ENCODE data around the gene CHRNA1. TPM values are rescaled to one million over a fixed set of nuclear protein-coding genes. Genes with fewer than 3 reads are reported as not detected.

The CHRNA1 gene
- total and polyA plus RNA-seq, 2 of the 13 experiments (the other 11 are each of a cell fraction or from before 2014, with no cell fraction given), result not detected

- Histone ChIP-seq H3K27ac (ENCODE audit: extremely low read length, insufficient read depth, low read length) (no peak overlapping the region), H3K4me1 (ENCODE audit: insufficient read depth, low read length) (no peaks in the 10 kb centered on the region), H3K4me3 (replicated peaks in 1 of 3; ENCODE audit: insufficient read depth in 1 of 3, low read depth in 2 of 3, low read length in 3 of 3) (no peak overlapping the region), H3K4me2 (ENCODE audit: low read depth, low read length) (no peak overlapping the region), H3K36me3 (replicated peaks in 1 of 2; ENCODE audit: control insufficient read depth in 1 of 2, insufficient read depth in 2 of 2, low read length in 2 of 2) (no peaks in the 10 kb centered on the region), H3K9ac (ENCODE audit: insufficient read depth, low read depth, low read length) (no peak overlapping the region), H3K27me3 (ENCODE audit: control insufficient read depth in 1 of 2, insufficient read depth in 2 of 2, low read length in 2 of 2) (peaks cover 0 to 11% of the 10 kb centered on the region in 2 experiments; a peak in 1 of 5 replicates), H4K20me1 (ENCODE audit: insufficient read depth, low read length) (no peaks in the 10 kb centered on the region), H3K9me3 (ENCODE audit: low read length) (no peaks in the 10 kb centered on the region), H3K79me2 (ENCODE audit: insufficient read depth, low read length) (no peaks in the 10 kb centered on the region), H2AFZ (ENCODE audit: low read length) (no peak overlapping the region)
- no TSS peak for BruUV-seq (replicated peaks)
- 21% methylated on average over 5 of the region's 5 CpGs for WGBS (ENCODE audit: low lambda C conversion rate)
- FAIRE-seq, result no peak
- ATAC-seq, result no peak
- ChIA-PET CTCF (ENCODE audit: low intra/inter-chr PET ratio, low total read pairs) (no interaction called here), POLR2A (no interaction called here)
- intact Hi-C loops (cut with micrococcal nuclease; ENCODE audit: unreplicated experiment) (no loop called here), in situ Hi-C loops (cut with HindIII; ENCODE audit: extremely low pct_ligation_motif_present, low pct_unique_long_range_greater_than_20kb) (no loop called here)
- TF ChIP-seq SALL2 (CRISPR knock-in tag; IDR thresholded peaks at IDR 0.05), result no peak
- no peak for TF ChIP-seq POLR2G (IDR thresholded peaks at IDR 0.05; ENCODE audit: low read depth, low read length)
- no peak for TF ChIP-seq KLF11 (CRISPR knock-in tag; IDR thresholded peaks at IDR 0.05)
- TF ChIP-seq BRF2 (CRISPR knock-in tag; IDR thresholded peaks at IDR 0.05), result no peak
- TF ChIP-seq RORA (CRISPR knock-in tag; IDR thresholded peaks at IDR 0.05), result no peak
- no peak for TF ChIP-seq CBX2 (IDR thresholded peaks at IDR 0.05; ENCODE audit: low read depth, low read length)
- no peak for TF ChIP-seq CBX2 (CRISPR knock-in tag; IDR thresholded peaks at IDR 0.05; ENCODE audit: low read depth)
- no peak for TF ChIP-seq MAFK (conservative IDR thresholded peaks at IDR 0.05 in 1 of 2, IDR thresholded peaks at IDR 0.05 in 1 of 2; ENCODE audit: low read length in 2 of 2)
- DNase-seq (ENCODE audit: low spot score), result no peak
Measured at GRCh38 chr2:174762464-174762863, 1.8 kb downstream of the CHRNA1 start.

GRCh38 chr2:174761837-174762236, 2.4 kb downstream of the CHRNA1 start:
- no peaks in the 10 kb centered on the region for H3K9me3 ChIP-seq (ENCODE audit: low read length)
- ATAC-seq, result no peak
- no peak overlapping the region for H3K4me3 ChIP-seq (replicated peaks in 1 of 3; ENCODE audit: insufficient read depth in 1 of 3, low read depth in 2 of 3, low read length in 3 of 3)
- H3K27me3 ChIP-seq (ENCODE audit: control insufficient read depth in 1 of 2, insufficient read depth in 2 of 2, low read length in 2 of 2), result peaks cover 0 to 8% of the 10 kb centered on the region in 2 experiments; a peak in 1 of 5 replicates
- no peak for TF ChIP-seq GTF2F1 (IDR thresholded peaks at IDR 0.05; ENCODE audit: low read length)
- TF ChIP-seq ZNF547 (CRISPR knock-in tag; IDR thresholded peaks at IDR 0.05), result no peak
- no peak for TF ChIP-seq MAFG (CRISPR knock-in tag; IDR thresholded peaks at IDR 0.05)
- TF ChIP-seq THAP7 (CRISPR knock-in tag; IDR thresholded peaks at IDR 0.05), result no peak
- TF ChIP-seq NFE2L1 (CRISPR knock-in tag; IDR thresholded peaks at IDR 0.05; ENCODE audit: borderline replicate concordance), result no peak
- TF ChIP-seq TOE1 (CRISPR knock-in tag; IDR thresholded peaks at IDR 0.05), result no peak
- TF ChIP-seq ZKSCAN8 (CRISPR knock-in tag; IDR thresholded peaks at IDR 0.05; ENCODE audit: borderline replicate concordance), result no peak
- no peak for TF ChIP-seq NR0B2 (CRISPR knock-in tag; IDR thresholded peaks at IDR 0.05)
- TF ChIP-seq ISL2 (CRISPR knock-in tag; IDR thresholded peaks at IDR 0.05), result no peak
- TF ChIP-seq SRY (CRISPR knock-in tag; IDR thresholded peaks at IDR 0.05), result no peak
- no peak for TF ChIP-seq FOXM1 (CRISPR knock-in tag; IDR thresholded peaks at IDR 0.05)
- TF ChIP-seq ZNF678 (CRISPR knock-in tag; IDR thresholded peaks at IDR 0.05), result no peak
- no peak for TF ChIP-seq SNAI1 (CRISPR knock-in tag; IDR thresholded peaks at IDR 0.05; ENCODE audit: borderline replicate concordance)
- H3K4me2 ChIP-seq (ENCODE audit: low read depth, low read length), result no peak overlapping the region
- BruUV-seq (replicated peaks), result no TSS peak
- CTCF ChIA-PET (ENCODE audit: low intra/inter-chr PET ratio, low total read pairs), result no interaction called here
- no peaks in the 10 kb centered on the region for H3K36me3 ChIP-seq (replicated peaks in 1 of 2; ENCODE audit: control insufficient read depth in 1 of 2, insufficient read depth in 2 of 2, low read length in 2 of 2)
- intact Hi-C loops (cut with micrococcal nuclease; ENCODE audit: unreplicated experiment), result no loop called here
- no peak overlapping the region for H3K27ac ChIP-seq (ENCODE audit: extremely low read length, insufficient read depth, low read length)
- no peaks in the 10 kb centered on the region for H4K20me1 ChIP-seq (ENCODE audit: insufficient read depth, low read length)
- no peaks in the 10 kb centered on the region for H3K4me1 ChIP-seq (ENCODE audit: insufficient read depth, low read length)
- no peak overlapping the region for H2AFZ ChIP-seq (ENCODE audit: low read length)
- no peak overlapping the region for H3K9ac ChIP-seq (ENCODE audit: insufficient read depth, low read depth, low read length)
- DNase-seq (ENCODE audit: low spot score), result no peak
- POLR2A ChIA-PET, result no interaction called here
- in situ Hi-C loops (cut with HindIII; ENCODE audit: extremely low pct_ligation_motif_present, low pct_unique_long_range_greater_than_20kb), result no loop called here
- H3K79me2 ChIP-seq (ENCODE audit: insufficient read depth, low read length), result no peaks in the 10 kb centered on the region
- no peak for FAIRE-seq
